Cardiac ventricle fibroblast (primary cell): ENCODE results near the gene ZNF22. TPM values are rescaled to one million over a fixed set of nuclear protein-coding genes. Genes with fewer than 3 reads are reported as not detected.

Experiments
- total RNA-seq: library from RNA; depleted of rRNA; stranded (reverse); fragments of >200 nt; gene quantifications from 2 replicates; pipeline ENCODE4 v1.2.3, GENCODE V29; 2015

ZNF22 gene
- total RNA-seq, result 11.7 and 12.2 TPM in 2 replicates

GRCh38 chr10:45000752-45001380, at the start of gene ZNF22:
TSS of gene ZNF22 (plus strand) at chr10:45000923. CDS start at chr10:45003369, 2,446 bp downstream.

GRCh38 chr10:44959247-44960087, 41.3 kb upstream of the ZNF22 start, which contains the start of gene RASSF4:
TSS of gene RASSF4 (plus strand) at chr10:44959802. CDS start at chr10:44970203, 10,401 bp downstream.

GRCh38 chr10:44978570-44979280, 22.0 kb upstream of the ZNF22 start, which contains the start of gene DEPP1:
TSS of gene DEPP1 (minus strand) at chr10:44978809. CDS start at chr10:44978030, 779 bp downstream.

Other genes with a start within 250 kb of the ZNF22 start
- gene TMEM72, start 89.6 kb upstream of the ZNF22 start, total RNA-seq, result not detected in 2 replicates
- gene RASSF4, start 41.1 kb upstream of the ZNF22 start, total RNA-seq, result 6.4 and 7.4 TPM in 2 replicates
- gene DEPP1, start 22.1 kb upstream of the ZNF22 start, total RNA-seq, result 145 and 150 TPM in 2 replicates